Osteoblast (primary cell): ENCODE data around the gene DTX1. TPM values are rescaled to one million over a fixed set of nuclear protein-coding genes. Genes with fewer than 3 reads are reported as not detected.

Experiments used
- DNase-seq: peaks from one replicate; pipeline ENCODE4 v3.0.0; 2011; ENCODE audit warnings: low spot score, mixed read lengths; ENCODE audit not compliant: insufficient read length; ENCODE audit errors: missing footprints
- H2AFZ ChIP-seq: 2 replicates; pipeline ENCODE4 v1.6.0; 2011; ENCODE audit warnings: mild to moderate bottlenecking, low read length
- H3K27ac ChIP-seq: 2 replicates; pipeline ENCODE4 v1.5.1; 2011; ENCODE audit warnings: mild to moderate bottlenecking, low read depth, low read length, moderate library complexity
- H3K27me3 ChIP-seq: 2 replicates; pipeline ENCODE4 v1.6.0; 2012; ENCODE audit warnings: mild to moderate bottlenecking, control low read depth, inconsistent platforms, low read length, moderate library complexity; ENCODE audit not compliant: insufficient read depth
- H3K36me3 ChIP-seq: 2 replicates; pipeline ENCODE4 v1.5.1; 2011; ENCODE audit warnings: mild to moderate bottlenecking, low read length, control low read depth, moderate library complexity; ENCODE audit not compliant: insufficient read depth
- H3K4me1 ChIP-seq: 2 replicates; pipeline ENCODE4 v1.5.1; 2011; ENCODE audit warnings: mild to moderate bottlenecking, low read length, control low read depth, moderate library complexity; ENCODE audit not compliant: insufficient read depth
- H3K4me2 ChIP-seq: 2 replicates; pipeline ENCODE4 v1.6.0; 2011; ENCODE audit warnings: mild to moderate bottlenecking, low read length; ENCODE audit not compliant: insufficient read depth
- H3K4me3 ChIP-seq: fragments of 200-600 bp; sonication (generic); 3 replicates; pipeline ENCODE4 v1.5.1; 2012; ENCODE audit warnings: mild to moderate bottlenecking, low read length, inconsistent platforms; ENCODE audit not compliant: insufficient read depth
- H3K79me2 ChIP-seq: 2 replicates; pipeline ENCODE4 v1.6.0; 2012; ENCODE audit warnings: mild to moderate bottlenecking, low read length, control low read depth, inconsistent platforms; ENCODE audit not compliant: insufficient read depth
- H3K9me3 ChIP-seq: 2 replicates; pipeline ENCODE4 v1.5.1; 2011; ENCODE audit warnings: low read depth, low read length, control low read depth
- H4K20me1 ChIP-seq: 2 replicates; pipeline ENCODE4 v1.6.0; 2012; ENCODE audit warnings: mild to moderate bottlenecking, low read length, control low read depth; ENCODE audit not compliant: insufficient read depth
- CTCF ChIP-seq: IDR thresholded peaks from 2 replicates; pipeline ENCODE4 v1.5.1; 2011; ENCODE audit warnings: mild to moderate bottlenecking, low read depth, low read length, moderate library complexity; ENCODE audit errors: extremely low read depth
- total RNA-seq: library from RNA; depleted of rRNA; stranded (reverse); fragments of >200 nt; gene quantifications from 2 replicates; pipeline ENCODE4 v1.2.3, GENCODE V29; 2012

Gene DTX1
- total RNA-seq, 1 donor = under 0.01 TPM

DNA sequence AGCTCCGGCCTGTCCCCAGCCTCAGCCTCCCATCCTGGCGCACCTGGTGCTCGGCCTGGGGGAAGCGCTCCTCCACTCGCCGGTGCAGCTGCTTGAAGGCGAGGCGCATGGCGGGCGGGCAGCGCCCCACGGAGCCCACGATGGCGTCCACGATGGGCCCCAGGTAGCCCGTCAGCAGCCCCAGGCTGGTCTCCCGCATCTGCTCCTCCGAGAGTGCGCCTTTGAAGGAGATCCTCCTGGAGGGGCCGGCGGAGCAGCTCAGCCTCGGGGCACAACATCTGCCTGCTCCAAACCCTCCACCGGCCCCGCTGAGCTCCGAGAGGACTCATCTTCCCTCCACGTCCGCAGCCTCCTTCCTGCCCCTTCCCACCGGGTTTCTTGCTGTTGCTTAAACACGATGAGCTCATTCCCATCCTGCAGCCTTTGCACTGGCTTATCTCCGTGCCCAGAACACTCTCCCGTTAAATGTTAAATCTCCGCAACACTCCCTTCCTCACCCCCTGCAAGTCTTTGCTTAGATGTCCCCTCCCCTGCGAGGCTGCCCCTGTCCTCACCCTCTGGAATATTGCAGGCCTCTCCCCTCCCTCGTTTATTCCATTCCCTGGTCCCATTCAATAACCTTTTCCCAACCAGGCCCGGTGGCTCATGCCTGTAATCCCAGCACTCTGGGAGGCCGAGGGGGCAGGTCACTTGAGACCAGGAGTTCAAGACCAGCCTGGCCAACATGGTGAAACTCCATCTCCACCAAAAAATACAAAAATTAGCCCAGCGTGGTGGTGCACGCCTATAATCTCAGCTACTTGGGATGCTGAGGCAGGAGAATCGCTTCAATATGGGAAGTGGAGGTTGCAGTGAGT lies 55.7 kb downstream of the DTX1 start:
- H3K4me2 ChIP-seq = no peak overlapping the region
- no peaks in the 10 kb centered on the region for H3K79me2 ChIP-seq
- DNase-seq = peak; percentile 74
- H4K20me1 ChIP-seq = no peaks in the 10 kb centered on the region
- peaks cover 6% of the 10 kb centered on the region for H3K27me3 ChIP-seq
- H3K4me1 ChIP-seq = no peaks in the 10 kb centered on the region
- no peak overlapping the region for H2AFZ ChIP-seq
- H3K9me3 ChIP-seq = no peaks in the 10 kb centered on the region
- H3K36me3 ChIP-seq = no peaks in the 10 kb centered on the region
- H3K27ac ChIP-seq = no peak overlapping the region
- no peak for TF ChIP-seq CTCF
- H3K4me3 ChIP-seq = no peak overlapping the region

DNA sequence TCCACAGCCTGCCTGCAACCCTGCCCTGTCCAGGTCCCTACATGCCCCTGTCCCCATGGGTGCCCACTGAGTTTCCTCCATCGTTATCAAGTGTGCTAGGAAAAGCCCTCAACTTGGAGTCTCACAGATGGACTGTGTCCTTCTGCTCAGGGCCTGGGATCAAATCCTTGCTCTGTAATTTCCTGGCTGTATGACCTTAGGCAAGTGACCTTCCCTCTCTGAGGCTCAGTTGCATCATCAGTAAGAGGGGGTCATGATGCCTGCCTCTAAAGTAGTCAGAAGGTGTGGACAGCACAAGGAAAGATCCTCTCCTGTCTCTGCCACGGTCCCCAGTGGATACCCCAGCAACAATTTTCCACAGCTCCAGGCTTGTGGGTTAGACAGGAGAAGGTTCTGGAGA lies 56.9 kb downstream of the DTX1 start:
- Histone ChIP-seq H3K9me3 (no peaks in the 10 kb centered on the region), H2AFZ (no peak overlapping the region), H4K20me1 (no peaks in the 10 kb centered on the region), H3K4me2 (no peak overlapping the region), H3K79me2 (no peaks in the 10 kb centered on the region), H3K27me3 (peaks cover 6% of the 10 kb centered on the region), H3K4me3 (no peak overlapping the region), H3K36me3 (no peaks in the 10 kb centered on the region), H3K4me1 (no peaks in the 10 kb centered on the region), H3K27ac (no peak overlapping the region)
- no peak for TF ChIP-seq CTCF
- peak; percentile 75 for DNase-seq

GRCh38 chr12:113114447-113115178 lies 58.1 kb downstream of the DTX1 start:
- H3K27ac ChIP-seq = no peak overlapping the region
- H4K20me1 ChIP-seq = no peaks in the 10 kb centered on the region
- no peaks in the 10 kb centered on the region for H3K79me2 ChIP-seq
- H2AFZ ChIP-seq = no peak overlapping the region
- peak; percentile 55 for DNase-seq
- no peak overlapping the region for H3K4me2 ChIP-seq
- H3K36me3 ChIP-seq = no peaks in the 10 kb centered on the region
- no peaks in the 10 kb centered on the region for H3K4me1 ChIP-seq
- H3K4me3 ChIP-seq = no peak overlapping the region
- H3K9me3 ChIP-seq = no peaks in the 10 kb centered on the region
- H3K27me3 ChIP-seq = peaks cover 6% of the 10 kb centered on the region
- no peak for TF ChIP-seq CTCF

- Histone ChIP-seq H3K4me1 (no peaks in the 10 kb centered on the region), H3K27ac (no peak overlapping the region), H3K36me3 (no peaks in the 10 kb centered on the region), H3K9me3 (no peaks in the 10 kb centered on the region), H4K20me1 (no peaks in the 10 kb centered on the region), H2AFZ (no peak overlapping the region), H3K27me3 (peaks cover 6% of the 10 kb centered on the region), H3K79me2 (no peaks in the 10 kb centered on the region), H3K4me3 (no peak overlapping the region), H3K4me2 (no peak overlapping the region)
- peak; percentile 36 for DNase-seq
- no peak for TF ChIP-seq CTCF
These were observed 59.1 kb downstream of the DTX1 start for GRCh38 chr12:113115455-113116126.
